Epithelial cell of esophagus (primary cell): Measurements from ENCODE around the gene CDKN2B-AS1.

Experiments
- DNase-seq: peaks from one replicate; pipeline ENCODE4 v3.0.0; 2010; ENCODE audit warnings: low read depth
- H3K4me3 ChIP-seq: 2 replicates; pipeline ENCODE4 v1.5.1; 2011; ENCODE audit warnings: mild to moderate bottlenecking, low read length, control low read depth
- CTCF ChIP-seq: IDR thresholded peaks from 2 replicates; pipeline ENCODE4 v1.5.1; 2011; ENCODE audit warnings: low read depth, mild to moderate bottlenecking, low read length, control low read depth, inconsistent platforms; ENCODE audit not compliant: insufficient read depth; ENCODE audit errors: missing control alignments

The CDKN2B-AS1 gene

GRCh38 chr9:22129133-22129532 is 134.5 kb downstream of the CDKN2B-AS1 start:
- no peak for TF ChIP-seq CTCF
- no peak overlapping the region for H3K4me3 ChIP-seq
- DNase-seq, result no peak

GRCh38 chr9:22129633-22130032 is 135.0 kb downstream of the CDKN2B-AS1 start:
- DNase-seq, result no peak
- no peak overlapping the region for H3K4me3 ChIP-seq
- TF ChIP-seq CTCF, result no peak

- no peak for TF ChIP-seq CTCF
- no peak for DNase-seq
These were observed 137.2 kb downstream of the CDKN2B-AS1 start for GRCh38 chr9:22131817-22132216.

DNA sequence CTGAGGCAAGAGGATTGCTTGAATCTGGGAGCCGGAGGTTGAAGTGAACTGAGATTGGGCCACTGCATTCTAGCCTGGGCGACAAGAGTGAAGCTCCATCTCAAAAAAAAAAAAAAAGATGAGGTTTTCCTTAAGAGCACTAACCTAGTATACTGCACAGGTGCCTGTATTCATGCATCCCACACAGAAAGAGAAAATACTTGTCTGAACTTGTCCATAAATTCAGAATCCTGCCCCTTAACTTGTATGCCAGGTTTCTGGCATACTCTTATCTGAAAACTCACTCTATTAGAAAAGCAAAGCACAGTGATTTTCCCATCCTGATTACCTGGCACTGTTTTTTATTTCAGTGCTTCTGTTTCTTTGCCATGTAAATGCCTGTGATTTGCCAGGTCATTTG is 139.8 kb downstream of the CDKN2B-AS1 start:
- no peak overlapping the region for H3K4me3 ChIP-seq
- DNase-seq, result peak; percentile 65
- TF ChIP-seq CTCF, result no peak

More at GRCh38 chr9:22131817-22132216, 137.2 kb downstream of the CDKN2B-AS1 start:
- H3K4me3 ChIP-seq, result no peak overlapping the region

DNA sequence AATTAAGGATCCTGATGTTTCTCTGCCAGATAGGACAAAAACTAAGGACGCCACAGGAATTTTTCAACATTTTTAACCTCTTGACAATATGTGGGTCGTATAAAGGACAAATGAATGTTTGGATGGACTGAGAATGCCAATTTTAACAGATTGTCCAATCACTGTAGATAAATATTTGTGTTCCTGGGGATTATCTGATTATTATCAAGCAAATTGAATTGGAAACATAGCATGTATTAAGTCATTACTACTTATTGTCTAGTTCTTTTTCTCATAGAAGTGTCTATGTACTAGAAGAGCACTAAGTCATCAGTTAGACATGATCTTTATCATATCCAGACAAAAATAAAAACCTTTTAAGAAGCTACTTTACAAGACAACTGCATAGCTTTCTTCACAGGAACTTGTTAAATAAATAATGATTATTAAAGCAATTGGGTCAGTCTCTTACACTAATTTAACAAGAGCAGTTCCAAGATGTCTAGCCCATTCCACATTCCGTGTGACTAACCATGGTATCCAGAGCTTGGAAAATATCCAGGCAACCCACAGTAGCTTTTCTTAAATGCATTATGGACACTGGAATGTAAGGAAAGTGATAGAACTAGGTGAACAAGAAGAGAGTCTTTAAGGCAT is 142.0 kb downstream of the CDKN2B-AS1 start:
- no peak for TF ChIP-seq CTCF
- no peak overlapping the region for H3K4me3 ChIP-seq
- peak; percentile 69 for DNase-seq

- DNase-seq, result no peak
- H3K4me3 ChIP-seq, result no peak overlapping the region
- no peak for TF ChIP-seq CTCF
These were observed 144.5 kb downstream of the CDKN2B-AS1 start for GRCh38 chr9:22138956-22139660.
